ENCODE data around the gene TMEM150A. TPM values are rescaled to one million over a fixed set of nuclear protein-coding genes. Genes with fewer than 3 reads are reported as not detected.
A peak's percentile ranks its signal among the peaks of the same experiment; 100 is the strongest.

Gene TMEM150A
- total and polyA plus RNA-seq, 2 of the 13 experiments (the other 11 are each of a cell fraction or from before 2014, with no cell fraction given) = 30.1 to 70.4 TPM

DNA sequence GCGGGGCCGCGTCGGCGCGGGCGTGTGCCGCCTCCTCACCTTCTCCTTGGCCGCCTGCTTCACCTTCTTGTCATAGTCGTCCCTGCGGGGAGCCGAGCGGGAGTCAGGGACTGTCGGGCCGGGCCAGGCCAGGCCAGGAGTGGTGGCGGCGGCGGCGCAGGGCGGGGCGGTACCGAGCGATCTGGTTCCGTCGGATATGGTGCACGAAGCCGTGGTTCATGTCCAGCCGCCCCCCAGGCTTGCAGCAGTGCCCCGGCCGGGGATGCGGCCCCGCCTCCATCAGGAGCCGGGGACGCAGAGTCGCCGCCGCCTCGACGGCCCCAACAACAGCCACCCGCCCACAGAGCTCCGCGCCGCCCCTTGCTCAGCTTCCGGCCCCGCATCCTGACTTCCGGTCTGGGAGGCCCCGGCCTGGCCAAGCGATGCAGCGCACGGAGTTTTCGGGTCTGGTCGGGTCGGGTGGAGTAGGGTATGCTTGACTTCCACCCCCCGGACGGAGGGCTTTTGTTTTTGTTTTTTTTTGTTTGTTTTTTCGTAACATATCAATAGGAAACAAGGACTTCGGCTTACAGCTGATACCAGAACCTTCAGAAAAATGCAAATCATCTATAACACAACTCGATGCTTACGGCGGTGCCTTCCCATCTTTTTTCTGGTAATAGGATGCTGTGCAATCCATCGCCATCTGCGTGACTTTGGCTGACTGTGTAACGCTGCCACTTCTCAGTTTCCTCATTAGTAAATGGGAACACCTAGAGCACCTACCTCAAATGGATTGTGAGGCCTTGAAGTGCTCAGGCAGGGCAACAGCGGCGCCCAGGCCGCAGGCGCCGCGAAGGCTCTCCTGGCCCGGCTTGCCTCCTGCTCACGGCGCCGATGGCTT, 9.4 kb upstream of the TMEM150A start, which contains the start of gene C2orf68 (continued):
- TF ChIP-seq, protein P1, sequence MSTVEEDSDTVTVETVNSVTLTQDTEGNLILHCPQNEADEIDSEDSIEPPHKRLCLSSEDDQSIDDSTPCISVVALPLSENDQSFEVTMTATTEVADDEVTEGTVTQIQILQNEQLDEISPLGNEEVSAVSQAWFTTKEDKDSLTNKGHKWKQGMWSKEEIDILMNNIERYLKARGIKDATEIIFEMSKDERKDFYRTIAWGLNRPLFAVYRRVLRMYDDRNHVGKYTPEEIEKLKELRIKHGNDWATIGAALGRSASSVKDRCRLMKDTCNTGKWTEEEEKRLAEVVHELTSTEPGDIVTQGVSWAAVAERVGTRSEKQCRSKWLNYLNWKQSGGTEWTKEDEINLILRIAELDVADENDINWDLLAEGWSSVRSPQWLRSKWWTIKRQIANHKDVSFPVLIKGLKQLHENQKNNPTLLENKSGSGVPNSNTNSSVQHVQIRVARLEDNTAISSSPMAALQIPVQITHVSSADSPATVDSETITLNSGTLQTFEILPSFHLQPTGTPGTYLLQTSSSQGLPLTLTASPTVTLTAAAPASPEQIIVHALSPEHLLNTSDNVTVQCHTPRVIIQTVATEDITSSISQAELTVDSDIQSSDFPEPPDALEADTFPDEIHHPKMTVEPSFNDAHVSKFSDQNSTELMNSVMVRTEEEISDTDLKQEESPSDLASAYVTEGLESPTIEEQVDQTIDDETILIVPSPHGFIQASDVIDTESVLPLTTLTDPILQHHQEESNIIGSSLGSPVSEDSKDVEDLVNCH (CRISPR knock-in tag; IDR thresholded peaks at IDR 0.05) = no peak
- TF ChIP-seq, protein P2, sequence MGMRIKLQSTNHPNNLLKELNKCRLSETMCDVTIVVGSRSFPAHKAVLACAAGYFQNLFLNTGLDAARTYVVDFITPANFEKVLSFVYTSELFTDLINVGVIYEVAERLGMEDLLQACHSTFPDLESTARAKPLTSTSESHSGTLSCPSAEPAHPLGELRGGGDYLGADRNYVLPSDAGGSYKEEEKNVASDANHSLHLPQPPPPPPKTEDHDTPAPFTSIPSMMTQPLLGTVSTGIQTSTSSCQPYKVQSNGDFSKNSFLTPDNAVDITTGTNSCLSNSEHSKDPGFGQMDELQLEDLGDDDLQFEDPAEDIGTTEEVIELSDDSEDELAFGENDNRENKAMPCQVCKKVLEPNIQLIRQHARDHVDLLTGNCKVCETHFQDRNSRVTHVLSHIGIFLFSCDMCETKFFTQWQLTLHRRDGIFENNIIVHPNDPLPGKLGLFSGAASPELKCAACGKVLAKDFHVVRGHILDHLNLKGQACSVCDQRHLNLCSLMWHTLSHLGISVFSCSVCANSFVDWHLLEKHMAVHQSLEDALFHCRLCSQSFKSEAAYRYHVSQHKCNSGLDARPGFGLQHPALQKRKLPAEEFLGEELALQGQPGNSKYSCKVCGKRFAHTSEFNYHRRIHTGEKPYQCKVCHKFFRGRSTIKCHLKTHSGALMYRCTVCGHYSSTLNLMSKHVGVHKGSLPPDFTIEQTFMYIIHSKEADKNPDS (CRISPR knock-in tag; IDR thresholded peaks at IDR 0.05) = 0 out of 2 replicates have a peak, but pooled peaks have one; percentile 41
- peak; percentile 39; the same call in 1 of the 2 replicates for TF ChIP-seq FOXJ3 (CRISPR knock-in tag; IDR thresholded peaks at IDR 0.05; ENCODE audit: borderline replicate concordance)
- 0 out of 2 replicates have a peak, but pooled peaks have one; percentile 23 for TF ChIP-seq ZNF749 (CRISPR knock-in tag; IDR thresholded peaks at IDR 0.05; ENCODE audit: borderline replicate concordance)
- TF ChIP-seq ZFP36L2 (CRISPR knock-in tag; IDR thresholded peaks at IDR 0.05) = 0 out of 2 replicates have a peak, but pooled peaks have one; percentile 70
- TF ChIP-seq ZNF547 (CRISPR knock-in tag; IDR thresholded peaks at IDR 0.05) = peak; percentile 94
- TF ChIP-seq ZFAT (CRISPR knock-in tag; conservative IDR thresholded peaks at IDR 0.05) = no peak
- peak; percentile 79 for TF ChIP-seq ATF7-NPFF (CRISPR knock-in tag; IDR thresholded peaks at IDR 0.05; ENCODE audit: low read depth)
- peak; percentile 64; the same call in 1 of the 2 replicates for TF ChIP-seq PHF21A (CRISPR knock-in tag; IDR thresholded peaks at IDR 0.05)
- TF ChIP-seq MYC (CRISPR knock-in tag; IDR thresholded peaks at IDR 0.05; ENCODE audit: borderline replicate concordance) = peak; percentile 69; the same call in 1 of the 2 replicates
- TF ChIP-seq POLR2AphosphoS2 (IDR thresholded peaks at IDR 0.05; ENCODE audit: low read depth, low read length) = no peak
- TF ChIP-seq PHF8 (CRISPR knock-in tag; IDR thresholded peaks at IDR 0.05) = peak; percentile 98
- TF ChIP-seq PRPF4 (IDR thresholded peaks at IDR 0.05; ENCODE audit: low read depth, low read length, poor library complexity, severe bottlenecking) = peak; percentile 74
- TF ChIP-seq KLF16 (CRISPR knock-in tag; IDR thresholded peaks at IDR 0.05) = peak; percentile 17 to 98; a peak in 2 of 4 replicates
- peak; percentile 94 for TF ChIP-seq SAP130 (CRISPR knock-in tag; IDR thresholded peaks at IDR 0.05; ENCODE audit: low read depth)
- TF ChIP-seq, protein P3, sequence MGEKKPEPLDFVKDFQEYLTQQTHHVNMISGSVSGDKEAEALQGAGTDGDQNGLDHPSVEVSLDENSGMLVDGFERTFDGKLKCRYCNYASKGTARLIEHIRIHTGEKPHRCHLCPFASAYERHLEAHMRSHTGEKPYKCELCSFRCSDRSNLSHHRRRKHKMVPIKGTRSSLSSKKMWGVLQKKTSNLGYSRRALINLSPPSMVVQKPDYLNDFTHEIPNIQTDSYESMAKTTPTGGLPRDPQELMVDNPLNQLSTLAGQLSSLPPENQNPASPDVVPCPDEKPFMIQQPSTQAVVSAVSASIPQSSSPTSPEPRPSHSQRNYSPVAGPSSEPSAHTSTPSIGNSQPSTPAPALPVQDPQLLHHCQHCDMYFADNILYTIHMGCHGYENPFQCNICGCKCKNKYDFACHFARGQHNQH (CRISPR knock-in tag; IDR thresholded peaks at IDR 0.05) = peak; percentile 92
- peak; percentile 28; the same call in 1 of the 2 replicates for TF ChIP-seq ZNF746 (CRISPR knock-in tag; IDR thresholded peaks at IDR 0.05)
- TF ChIP-seq NFYB (CRISPR knock-in tag; IDR thresholded peaks at IDR 0.05) = peak; percentile 25
- TF ChIP-seq HNF4A (CRISPR knock-in tag; IDR thresholded peaks at IDR 0.05) = 0 out of 2 replicates have a peak, but pooled peaks have one; percentile 8
- TF ChIP-seq, protein P4, sequence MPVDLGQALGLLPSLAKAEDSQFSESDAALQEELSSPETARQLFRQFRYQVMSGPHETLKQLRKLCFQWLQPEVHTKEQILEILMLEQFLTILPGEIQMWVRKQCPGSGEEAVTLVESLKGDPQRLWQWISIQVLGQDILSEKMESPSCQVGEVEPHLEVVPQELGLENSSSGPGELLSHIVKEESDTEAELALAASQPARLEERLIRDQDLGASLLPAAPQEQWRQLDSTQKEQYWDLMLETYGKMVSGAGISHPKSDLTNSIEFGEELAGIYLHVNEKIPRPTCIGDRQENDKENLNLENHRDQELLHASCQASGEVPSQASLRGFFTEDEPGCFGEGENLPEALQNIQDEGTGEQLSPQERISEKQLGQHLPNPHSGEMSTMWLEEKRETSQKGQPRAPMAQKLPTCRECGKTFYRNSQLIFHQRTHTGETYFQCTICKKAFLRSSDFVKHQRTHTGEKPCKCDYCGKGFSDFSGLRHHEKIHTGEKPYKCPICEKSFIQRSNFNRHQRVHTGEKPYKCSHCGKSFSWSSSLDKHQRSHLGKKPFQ (CRISPR knock-in tag; IDR thresholded peaks at IDR 0.05; ENCODE audit: insufficient replicate concordance) = peak; percentile 91
